Ectodermal cell (in vitro differentiated cells): ENCODE data around the gene DLST.

Experiments used
- H3K27ac ChIP-seq: 2 replicates; pipeline ENCODE4 v1.7.0; 2013; ENCODE audit warnings: mild to moderate bottlenecking, low read depth, low read length; ENCODE audit not compliant: insufficient read depth, poor library complexity, severe bottlenecking
- H3K27me3 ChIP-seq: 2 replicates; pipeline ENCODE4 v1.7.0; 2013; ENCODE audit warnings: mild to moderate bottlenecking, low read length; ENCODE audit not compliant: insufficient read depth, control insufficient read depth, poor library complexity, severe bottlenecking
- H3K36me3 ChIP-seq: one replicate; pipeline ENCODE4 v1.7.0; 2013; ENCODE audit warnings: low read length; ENCODE audit not compliant: control insufficient read depth, insufficient read depth
- H3K4me1 ChIP-seq: one replicate; pipeline ENCODE4 v1.7.0; 2013; ENCODE audit warnings: low read length; ENCODE audit not compliant: control insufficient read depth, insufficient read depth
- H3K4me3 ChIP-seq: 2 replicates; pipeline ENCODE4 v1.7.0; 2013; ENCODE audit warnings: low read depth, low read length, control low read depth; ENCODE audit not compliant: insufficient read depth
- H3K9me3 ChIP-seq: 2 replicates; pipeline ENCODE4 v1.7.0; 2013; ENCODE audit warnings: mild to moderate bottlenecking, low read length, moderate library complexity; ENCODE audit not compliant: control insufficient read depth
- WGBS, 2 experiments: methylation state at CpG; one replicate each; pipeline ENCODE4 v1.1.7; 2013; ENCODE audit warnings: missing lambda C conversion rate in 2 of 2; 5-methylcytosine and 5-hydroxymethylcytosine counted together

Gene DLST

DNA sequence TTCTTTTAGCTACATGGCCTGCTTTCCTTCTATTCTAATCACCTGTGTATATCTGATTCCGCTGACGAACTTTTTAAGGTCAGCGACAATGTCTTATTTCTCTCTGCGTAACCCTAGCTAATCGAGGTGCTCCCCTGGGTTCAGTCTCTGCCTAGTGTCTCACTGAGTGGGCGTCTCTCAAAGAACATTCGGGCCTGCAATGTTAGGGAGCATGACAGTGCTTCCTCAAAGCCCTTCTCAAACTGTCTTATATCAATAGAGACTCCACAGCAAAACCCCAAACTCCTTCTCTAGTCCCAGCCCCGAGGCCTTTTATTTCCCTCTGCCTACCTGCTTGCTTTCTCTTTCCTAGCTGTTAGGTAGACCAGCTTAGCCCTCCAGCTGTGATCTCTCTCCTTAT is 55.0 kb downstream of the DLST start:
- Histone ChIP-seq H3K27ac (no peak overlapping the region), H3K27me3 (no peaks in the 10 kb centered on the region), H3K4me1 (peaks cover 4% of the 10 kb centered on the region), H3K9me3 (no peaks in the 10 kb centered on the region), H3K4me3 (no peak overlapping the region), H3K36me3 (no peaks in the 10 kb centered on the region)
- WGBS, 2 experiments, result 94 to 95% methylated on average over 8 of the region's 8 CpGs

DNA sequence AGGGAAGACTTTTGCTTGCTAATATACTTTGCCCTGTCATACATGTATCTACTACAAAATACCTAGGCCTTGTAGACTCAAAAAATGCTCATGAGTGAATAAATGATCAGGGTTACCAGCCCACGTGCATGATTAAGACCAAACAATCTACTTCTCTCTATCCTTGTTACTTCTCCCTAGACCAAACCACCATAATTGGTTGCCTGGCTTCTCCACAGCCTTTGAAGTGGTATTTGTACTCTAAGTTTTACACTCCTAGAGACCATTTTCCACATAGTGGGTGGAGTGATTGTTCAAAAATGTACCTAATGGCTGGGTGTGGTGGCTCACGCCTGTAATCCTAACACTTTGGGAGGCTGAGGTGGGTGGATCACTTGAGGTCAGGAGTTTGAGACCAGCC is 55.5 kb downstream of the DLST start:
- Histone ChIP-seq H3K36me3 (no peaks in the 10 kb centered on the region), H3K4me3 (no peak overlapping the region), H3K9me3 (no peaks in the 10 kb centered on the region), H3K27ac (no peak overlapping the region), H3K4me1 (peaks cover 4% of the 10 kb centered on the region), H3K27me3 (no peaks in the 10 kb centered on the region)
- 75 to 91% methylated on average over 2 of the region's 2 CpGs for WGBS, 2 experiments

DNA sequence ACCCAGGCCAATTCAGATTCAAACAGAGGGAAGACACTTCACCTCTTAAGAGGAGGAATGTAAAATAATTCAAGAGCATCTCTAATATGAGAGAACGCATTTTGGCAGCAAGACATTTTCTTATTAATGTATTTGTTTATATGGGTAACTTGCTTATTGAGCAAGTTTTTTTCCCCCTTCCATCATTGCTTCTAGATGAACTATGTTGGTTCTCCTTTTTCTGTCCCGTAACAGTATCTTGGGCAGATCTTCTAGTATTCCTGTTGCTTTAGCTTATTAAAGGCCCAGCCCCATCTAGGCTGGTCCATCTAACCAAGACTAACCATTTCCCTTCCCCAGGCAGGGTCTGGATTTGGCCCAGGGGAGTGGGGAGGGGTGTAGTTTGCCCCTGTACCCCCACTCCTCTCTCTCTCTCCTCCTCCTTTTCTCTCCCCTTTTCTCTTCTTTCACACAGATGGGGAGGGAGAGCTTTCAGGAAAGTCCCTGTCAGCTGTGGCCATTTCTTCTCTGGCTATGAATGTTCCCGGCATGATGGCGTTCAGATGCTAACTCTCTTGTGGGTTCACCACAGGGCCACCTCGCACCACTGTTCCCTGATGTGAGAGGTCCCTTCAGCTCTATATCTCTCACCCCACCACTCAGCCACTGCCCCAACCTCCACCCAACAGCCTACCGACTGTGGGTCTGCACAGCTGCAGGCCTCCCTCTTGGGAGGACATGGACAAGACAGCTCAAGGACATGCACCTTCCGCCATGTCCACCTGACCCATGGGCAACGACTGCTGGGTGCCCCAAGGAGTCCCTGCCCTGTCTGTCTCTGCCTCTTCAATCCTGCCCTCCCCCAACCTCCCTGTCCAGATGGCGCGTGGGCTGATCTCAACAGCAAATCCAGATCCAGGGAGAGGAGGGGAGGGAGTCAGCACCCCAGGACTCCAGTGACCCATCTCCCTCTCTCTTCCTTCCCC is 57.1 kb downstream of the DLST start:
- WGBS, 2 experiments, result 94 to 95% methylated on average over 9 to 10 of the region's 10 CpGs

DNA sequence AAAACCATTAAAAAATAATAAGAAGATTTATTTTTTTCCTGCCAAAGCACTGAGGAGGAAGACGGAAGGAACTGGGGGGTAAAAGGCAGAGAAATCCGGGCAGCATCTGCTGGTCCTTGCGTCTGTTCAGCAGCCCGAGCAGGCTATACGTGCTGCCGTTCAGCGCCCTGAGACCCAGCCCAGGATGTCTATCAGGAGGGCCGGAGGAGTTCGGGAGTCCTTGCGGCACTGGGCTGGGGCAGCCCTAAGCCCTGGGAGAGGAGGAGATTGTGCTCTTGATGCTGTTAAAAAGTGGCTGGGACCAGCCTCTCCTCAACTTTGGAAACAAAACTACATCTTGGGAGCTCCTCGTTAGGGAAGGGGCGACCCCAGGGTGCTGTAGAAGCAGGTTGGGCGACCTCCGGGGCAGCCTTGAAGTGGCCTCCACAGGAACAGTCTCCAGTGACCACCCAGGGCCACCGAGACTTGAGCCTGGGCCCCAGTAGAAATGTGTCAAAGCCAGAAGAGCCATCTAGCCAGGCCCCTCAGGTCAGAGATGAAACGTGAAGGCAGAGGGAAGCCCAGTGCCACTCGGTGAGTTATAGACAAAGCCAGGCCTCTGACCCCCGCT is 59.3 kb downstream of the DLST start:
- Histone ChIP-seq H3K9me3 (no peaks in the 10 kb centered on the region), H3K27me3 (no peaks in the 10 kb centered on the region), H3K27ac (no peak overlapping the region), H3K36me3 (no peaks in the 10 kb centered on the region), H3K4me1 (no peaks in the 10 kb centered on the region), H3K4me3 (no peak overlapping the region)
- 93% methylated on average over 18 of the region's 18 CpGs for WGBS, 2 experiments

More for the DNA sequence above, 57.1 kb downstream of the DLST start:
- Histone ChIP-seq H3K36me3 (no peaks in the 10 kb centered on the region), H3K4me3 (no peak overlapping the region), H3K9me3 (no peaks in the 10 kb centered on the region), H3K4me1 (peaks cover 4% of the 10 kb centered on the region), H3K27ac (no peak overlapping the region), H3K27me3 (no peaks in the 10 kb centered on the region)

DNA sequence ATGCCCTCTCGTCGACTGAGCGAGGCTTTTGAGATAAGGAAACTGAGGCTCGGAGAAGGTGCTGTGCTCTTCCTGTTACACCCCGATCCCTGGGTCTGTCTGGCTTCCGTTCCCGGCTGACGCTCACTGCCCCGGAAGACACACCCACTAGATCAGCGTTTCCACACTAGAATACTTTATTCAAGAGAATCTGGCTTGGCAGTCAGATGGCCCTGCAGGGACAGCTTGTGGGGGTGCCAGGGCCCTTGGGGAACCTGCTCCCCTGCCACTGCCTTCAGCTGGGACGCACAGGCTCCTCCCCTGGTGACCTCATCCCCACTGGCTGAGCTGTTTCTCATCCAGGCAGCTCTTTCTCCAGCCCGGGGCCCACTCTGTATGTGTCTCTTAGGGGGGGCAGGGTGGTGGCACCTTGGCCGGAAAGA is 60.0 kb downstream of the DLST start:
- Histone ChIP-seq H3K4me3 (no peak overlapping the region), H3K27me3 (no peaks in the 10 kb centered on the region), H3K27ac (no peak overlapping the region), H3K4me1 (no peaks in the 10 kb centered on the region), H3K9me3 (no peaks in the 10 kb centered on the region), H3K36me3 (no peaks in the 10 kb centered on the region)
- 76 to 82% methylated on average over 13 of the region's 13 CpGs for WGBS, 2 experiments

DNA sequence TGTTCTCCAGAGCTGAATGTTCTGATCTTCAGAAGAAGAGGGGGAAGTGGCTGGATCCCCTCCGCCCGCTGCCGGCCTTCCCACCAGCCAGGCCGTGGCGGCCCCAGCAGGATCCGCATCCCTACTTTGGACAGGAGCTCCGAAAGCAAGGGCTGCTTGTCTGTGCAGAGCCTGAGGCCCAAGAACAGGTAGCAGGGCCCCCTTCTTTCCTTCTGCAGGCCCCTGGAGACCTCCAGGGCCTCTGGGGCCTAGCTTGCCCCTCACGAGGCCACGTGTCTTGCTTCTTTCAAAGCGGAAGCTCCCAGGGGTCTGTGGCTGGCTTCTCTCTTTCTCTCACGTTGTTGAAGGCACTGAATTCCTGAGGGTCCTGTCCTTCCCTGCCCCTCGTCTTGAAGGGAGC is 60.5 kb downstream of the DLST start:
- Histone ChIP-seq H3K4me3 (no peak overlapping the region), H3K4me1 (no peaks in the 10 kb centered on the region), H3K36me3 (no peaks in the 10 kb centered on the region), H3K9me3 (no peaks in the 10 kb centered on the region), H3K27ac (no peak overlapping the region), H3K27me3 (no peaks in the 10 kb centered on the region)
- WGBS, 2 experiments, result 84 to 85% methylated on average over 12 of the region's 12 CpGs

DNA sequence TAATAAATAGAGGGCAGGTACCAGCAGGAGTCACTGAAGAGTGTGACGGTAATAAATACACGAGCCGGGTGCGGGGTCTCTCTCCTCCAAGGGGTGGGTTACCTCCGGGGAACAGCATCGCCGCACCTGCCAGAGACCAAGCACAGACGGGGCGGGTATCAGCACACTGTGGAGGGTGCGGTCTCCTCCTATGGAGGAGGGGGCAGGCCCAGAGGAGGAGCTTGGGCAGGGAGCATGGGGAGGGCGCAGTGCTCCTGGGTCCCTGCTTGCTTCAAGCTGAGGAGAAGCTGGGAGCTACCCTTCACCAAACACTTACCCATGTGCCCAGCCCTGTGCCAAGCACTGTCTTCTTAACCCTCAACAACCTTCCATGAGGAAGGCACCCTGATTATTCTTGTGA is 60.9 kb downstream of the DLST start:
- WGBS, 2 experiments, result 84 to 87% methylated on average over 11 of the region's 11 CpGs
- H3K27ac ChIP-seq, result no peak overlapping the region
- no peak overlapping the region for H3K4me3 ChIP-seq
- no peaks in the 10 kb centered on the region for H3K9me3 ChIP-seq
- H3K27me3 ChIP-seq, result no peaks in the 10 kb centered on the region
- no peaks in the 10 kb centered on the region for H3K4me1 ChIP-seq
- no peaks in the 10 kb centered on the region for H3K36me3 ChIP-seq

DNA sequence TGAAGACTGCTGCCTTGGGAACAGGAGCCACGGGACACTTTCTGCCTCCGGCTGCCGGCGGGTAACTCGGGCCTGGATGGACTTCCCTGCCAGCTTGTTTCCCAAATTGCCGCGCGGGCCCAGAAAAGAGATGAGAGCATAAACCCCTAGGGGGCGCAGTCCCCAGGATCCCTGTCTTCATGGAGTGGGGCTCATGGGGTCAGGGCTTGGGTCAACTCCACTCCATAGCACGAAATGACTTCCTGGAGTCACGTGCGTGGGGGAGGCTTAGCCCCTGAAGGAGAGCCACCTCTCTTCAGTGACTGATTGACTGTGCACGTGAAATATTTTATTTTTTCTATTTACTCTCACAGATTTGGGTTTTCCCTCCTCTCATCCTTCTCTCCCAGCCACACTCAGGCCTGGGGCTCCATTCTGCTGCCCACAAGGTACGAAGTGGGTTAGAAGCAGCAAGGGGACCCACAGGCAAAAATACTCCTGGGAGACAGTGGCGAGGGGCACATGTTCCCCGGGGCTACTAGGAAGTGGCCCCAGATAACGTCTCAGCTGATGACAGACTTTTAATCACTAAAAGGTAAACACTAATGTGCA is 63.6 kb downstream of the DLST start:
- Histone ChIP-seq H3K4me3 (no peak overlapping the region), H3K9me3 (no peaks in the 10 kb centered on the region), H3K4me1 (no peaks in the 10 kb centered on the region), H3K27me3 (no peaks in the 10 kb centered on the region), H3K36me3 (no peaks in the 10 kb centered on the region), H3K27ac (no peak overlapping the region)
- 64 to 69% methylated on average over 17 of the region's 17 CpGs for WGBS, 2 experiments

DNA sequence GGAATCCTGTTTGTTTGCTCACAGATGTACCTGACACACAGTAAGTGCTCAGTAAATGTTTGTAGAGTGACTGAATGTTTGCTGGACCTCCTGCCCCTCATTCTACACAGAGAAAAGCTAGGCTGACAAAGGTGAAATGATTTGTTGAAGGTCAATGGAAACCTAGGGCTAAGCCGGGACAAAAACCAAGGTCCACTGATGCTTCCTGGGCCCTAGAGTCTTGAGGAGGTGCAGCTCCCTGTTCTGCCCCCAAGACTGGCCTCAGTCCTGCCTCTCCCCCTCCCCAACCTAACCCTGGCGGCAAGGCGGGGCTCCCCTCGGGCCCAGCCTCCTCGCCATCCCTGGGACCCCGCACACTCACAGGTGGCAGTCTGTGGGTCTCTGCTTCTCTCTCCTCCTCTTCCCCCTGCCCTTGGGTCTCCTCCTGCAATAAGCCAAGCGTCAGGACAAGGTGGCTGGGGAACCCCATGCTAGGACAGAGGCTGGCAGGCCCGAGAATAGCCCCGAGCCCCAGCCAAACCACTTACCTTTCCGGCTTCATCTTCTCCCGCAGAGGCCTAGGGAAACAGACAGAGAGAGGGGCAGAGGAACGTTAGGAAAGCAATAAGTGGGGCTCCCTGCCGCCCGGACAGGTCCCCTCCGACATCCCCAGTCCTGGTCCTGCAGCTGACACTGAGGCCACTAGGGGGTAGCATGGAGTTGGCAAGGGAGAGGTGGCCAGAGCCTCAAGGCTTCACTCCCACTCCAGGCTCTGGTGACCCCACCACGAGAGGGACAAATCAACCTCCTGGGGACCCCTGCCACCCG is 64.3 kb downstream of the DLST start:
- Histone ChIP-seq H3K27me3 (no peaks in the 10 kb centered on the region), H3K4me3 (no peak overlapping the region), H3K9me3 (no peaks in the 10 kb centered on the region), H3K4me1 (no peaks in the 10 kb centered on the region), H3K36me3 (no peaks in the 10 kb centered on the region), H3K27ac (no peak overlapping the region)
- 54 to 55% methylated on average over 17 of the region's 17 CpGs for WGBS, 2 experiments
